ENCODE measurements around the gene ALDH1A2. TPM values are rescaled to one million over a fixed set of nuclear protein-coding genes. Genes with fewer than 3 reads are reported as not detected.

Gene ALDH1A2
- polyA plus RNA-seq, 1 donor (not counting 4 experiments of a cell fraction or from before 2014, with no cell fraction given) = 1.9 TPM

- dilution Hi-C loops (cut with MboI; ENCODE audit: extremely low pct_ligation_motif_present, low sequenced_read_pairs) = no loop called here
- Histone ChIP-seq H3K27me3 (ENCODE audit: control insufficient read depth, extremely low read depth, insufficient read depth, low read length) (no peaks in the 10 kb centered on the region), H3K27ac (ENCODE audit: control insufficient read depth, insufficient read depth, low read length) (no peak overlapping the region), H3K79me2 (ENCODE audit: control insufficient read depth, insufficient read depth, low read length) (no peaks in the 10 kb centered on the region), H3K9ac (ENCODE audit: control insufficient read depth, extremely low read depth, insufficient read depth, low read length) (no peak overlapping the region), H3K4me2 (ENCODE audit: control insufficient read depth, extremely low read depth, insufficient read depth, low read depth, low read length) (no peak overlapping the region), H4K20me1 (ENCODE audit: control insufficient read depth, extremely low read depth, insufficient read depth, low read length) (no peaks in the 10 kb centered on the region), H3K9me3 (ENCODE audit: control insufficient read depth, low read depth, low read length) (no peaks in the 10 kb centered on the region), H3K36me3 (ENCODE audit: control insufficient read depth in 2 of 2, extremely low read depth in 1 of 2, insufficient read depth in 2 of 2, low read length in 2 of 2) (no peaks in the 10 kb centered on the region), H3K4me3 (ENCODE audit: control insufficient read depth in 2 of 3, extremely low read depth in 1 of 3, insufficient read depth in 2 of 3, low read depth in 1 of 3, low read length in 3 of 3) (no peak overlapping the region), H2AFZ (ENCODE audit: control insufficient read depth, low read length) (no peak overlapping the region), H3K9me1 (ENCODE audit: control insufficient read depth, extremely low read depth, insufficient read depth, low read length) (no peaks in the 10 kb centered on the region), H3K4me1 (ENCODE audit: control insufficient read depth, extremely low read depth, insufficient read depth, low read length) (peaks cover 15% of the 10 kb centered on the region)
- FAIRE-seq (no peak), DNase-seq (ENCODE audit: low read depth, low spot score) (no peak)
- no peak for TF ChIP-seq EZH2 (IDR thresholded peaks at IDR 0.05; ENCODE audit: low read length)
- TF ChIP-seq, protein P1, sequence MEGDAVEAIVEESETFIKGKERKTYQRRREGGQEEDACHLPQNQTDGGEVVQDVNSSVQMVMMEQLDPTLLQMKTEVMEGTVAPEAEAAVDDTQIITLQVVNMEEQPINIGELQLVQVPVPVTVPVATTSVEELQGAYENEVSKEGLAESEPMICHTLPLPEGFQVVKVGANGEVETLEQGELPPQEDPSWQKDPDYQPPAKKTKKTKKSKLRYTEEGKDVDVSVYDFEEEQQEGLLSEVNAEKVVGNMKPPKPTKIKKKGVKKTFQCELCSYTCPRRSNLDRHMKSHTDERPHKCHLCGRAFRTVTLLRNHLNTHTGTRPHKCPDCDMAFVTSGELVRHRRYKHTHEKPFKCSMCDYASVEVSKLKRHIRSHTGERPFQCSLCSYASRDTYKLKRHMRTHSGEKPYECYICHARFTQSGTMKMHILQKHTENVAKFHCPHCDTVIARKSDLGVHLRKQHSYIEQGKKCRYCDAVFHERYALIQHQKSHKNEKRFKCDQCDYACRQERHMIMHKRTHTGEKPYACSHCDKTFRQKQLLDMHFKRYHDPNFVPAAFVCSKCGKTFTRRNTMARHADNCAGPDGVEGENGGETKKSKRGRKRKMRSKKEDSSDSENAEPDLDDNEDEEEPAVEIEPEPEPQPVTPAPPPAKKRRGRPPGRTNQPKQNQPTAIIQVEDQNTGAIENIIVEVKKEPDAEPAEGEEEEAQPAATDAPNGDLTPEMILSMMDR (optimal IDR thresholded peaks at IDR 0.05 in 1 of 3, IDR thresholded peaks at IDR 0.05 in 1 of 3, conservative IDR thresholded peaks at IDR 0.05 in 1 of 3; ENCODE audit: extremely low read depth in 1 of 3, insufficient read depth in 2 of 3, low read length in 3 of 3) = no peak
Observed at GRCh38 chr15:58014040-58014439, 51.5 kb downstream of the ALDH1A2 start.

GRCh38 chr15:58010983-58011382, 54.5 kb downstream of the ALDH1A2 start:
- no peaks in the 10 kb centered on the region for H3K9me1 ChIP-seq (ENCODE audit: control insufficient read depth, extremely low read depth, insufficient read depth, low read length)
- H3K27ac ChIP-seq (ENCODE audit: control insufficient read depth, insufficient read depth, low read length) = no peak overlapping the region
- H3K9ac ChIP-seq (ENCODE audit: control insufficient read depth, extremely low read depth, insufficient read depth, low read length) = no peak overlapping the region
- dilution Hi-C loops (cut with MboI; ENCODE audit: extremely low pct_ligation_motif_present, low sequenced_read_pairs) = no loop called here
- H3K27me3 ChIP-seq (ENCODE audit: control insufficient read depth, extremely low read depth, insufficient read depth, low read length) = no peaks in the 10 kb centered on the region
- no peaks in the 10 kb centered on the region for H3K9me3 ChIP-seq (ENCODE audit: control insufficient read depth, low read depth, low read length)
- H3K4me1 ChIP-seq (ENCODE audit: control insufficient read depth, extremely low read depth, insufficient read depth, low read length) = peaks cover 8% of the 10 kb centered on the region
- DNase-seq (ENCODE audit: low read depth, low spot score) = no peak
- no peaks in the 10 kb centered on the region for H4K20me1 ChIP-seq (ENCODE audit: control insufficient read depth, extremely low read depth, insufficient read depth, low read length)
- FAIRE-seq = no peak
- no peaks in the 10 kb centered on the region for H3K79me2 ChIP-seq (ENCODE audit: control insufficient read depth, insufficient read depth, low read length)
- TF ChIP-seq EZH2 (IDR thresholded peaks at IDR 0.05; ENCODE audit: low read length) = no peak
- TF ChIP-seq, protein P1 (optimal IDR thresholded peaks at IDR 0.05 in 1 of 3, IDR thresholded peaks at IDR 0.05 in 1 of 3, conservative IDR thresholded peaks at IDR 0.05 in 1 of 3; ENCODE audit: extremely low read depth in 1 of 3, insufficient read depth in 2 of 3, low read length in 3 of 3) = no peak
- H3K4me3 ChIP-seq (ENCODE audit: control insufficient read depth in 2 of 3, extremely low read depth in 1 of 3, insufficient read depth in 2 of 3, low read depth in 1 of 3, low read length in 3 of 3) = no peak overlapping the region
- no peaks in the 10 kb centered on the region for H3K36me3 ChIP-seq (ENCODE audit: control insufficient read depth in 2 of 2, extremely low read depth in 1 of 2, insufficient read depth in 2 of 2, low read length in 2 of 2)
- no peak overlapping the region for H2AFZ ChIP-seq (ENCODE audit: control insufficient read depth, low read length)
- no peak overlapping the region for H3K4me2 ChIP-seq (ENCODE audit: control insufficient read depth, extremely low read depth, insufficient read depth, low read depth, low read length)

Measured in keratinocyte (primary cell).